Vagina (tissue), 2 donors: ENCODE measurements around the gene PKN2.

Experiments
- CTCF ChIP-seq, 3 experiments: fragments of 450-650 bp in 2 of 3; fragments of 200-600 bp in 1 of 3; sonication (generic) in 1 of 3; IDR thresholded peaks; one replicate each; pipeline ENCODE4 v1.5.1; 2017 to 2019; ENCODE audit warnings: antibody characterized with exemption in 3 of 3, mild to moderate bottlenecking in 2 of 3, moderate library complexity in 2 of 3
- POLR2A ChIP-seq, 2 donors: fragments of 450-650 bp; IDR thresholded peaks; one replicate each; pipeline ENCODE4 v1.6.1; 2017; ENCODE audit warnings: antibody characterized with exemption in 2 of 2, mild to moderate bottlenecking in 2 of 2, moderate library complexity in 2 of 2

- TF ChIP-seq CTCF (IDR thresholded peaks at IDR 0.05), result no peak
- TF ChIP-seq POLR2A (IDR thresholded peaks at IDR 0.05), result no peak
Measured at GRCh38 chr1:88640060-88640459, 44.0 kb upstream of the PKN2 start.
